Astrocyte (in vitro differentiated cells and primary cell): ENCODE results near the gene ETV6.

Source experiments
- CTCF ChIP-seq: IDR thresholded peaks from 2 replicates; pipeline ENCODE4 v1.5.1; 2011; ENCODE audit warnings: low read depth, mild to moderate bottlenecking, inconsistent platforms, low read length, moderate library complexity; ENCODE audit not compliant: insufficient read depth
- EZH2 ChIP-seq: IDR thresholded peaks from 2 replicates; pipeline ENCODE4 v1.6.1; 2012; ENCODE audit warnings: mild to moderate bottlenecking, low read length, inconsistent platforms; ENCODE audit not compliant: insufficient read depth

- TF ChIP-seq CTCF (no peak), EZH2 (no peak)
Measured at GRCh38 chr12:11829764-11830194, 180.3 kb downstream of the ETV6 start.
